T47D (cell line): Measurements from ENCODE around the gene QPRT.
"Not testable (repeated sequence)": the region's sequence is repeated elsewhere in the genome, so short reads cannot be mapped to it uniquely, and the experiment has no call there.

Source experiments
- DNase-seq, 2 experiments: peaks; one replicate each; pipeline versions ENCODE4 v3.0.0 to v3.0.0-alpha.2; 2011 to 2012; ENCODE audit warnings: low read depth in 1 of 2, low spot score in 1 of 2
- JUND ChIP-seq: IDR thresholded peaks from 2 replicates; pipeline ENCODE4 v1.6.1; 2012; ENCODE audit warnings: low read depth
- in situ Hi-C: cut with HindIII; loops from 2 replicates; pipeline ENCODE4 v1.10.0; 2016; ENCODE audit warnings: low sequenced_read_pairs, low pct_unique_long_range_greater_than_20kb

QPRT gene

GRCh38 chr16:29678691-29679267, at the start of gene QPRT:
Gene QPRT (plus strand): TSS chr16:29679180. CDS start chr16:29679198, 18 bp downstream.
- DNase-seq = peak; percentile 91 to 92
- in situ Hi-C loops = no loop called here
- TF ChIP-seq JUND = no peak

GRCh38 chr16:29629318-29629717, 49.7 kb upstream of the QPRT start:
- in situ Hi-C loops, DNase-seq: not testable (repeated sequence)

GRCh38 chr16:29631658-29632057, 47.3 kb upstream of the QPRT start:
- DNase-seq, in situ Hi-C loops: not testable (repeated sequence)

GRCh38 chr16:29635902-29636301, 43.1 kb upstream of the QPRT start:
- DNase-seq, in situ Hi-C loops: not testable (repeated sequence)

- DNase-seq, in situ Hi-C loops: not testable (repeated sequence)
Measured at GRCh38 chr16:29636368-29636767, 42.6 kb upstream of the QPRT start.

- in situ Hi-C loops, DNase-seq: not testable (repeated sequence)
Measured at GRCh38 chr16:29638751-29639150, 40.2 kb upstream of the QPRT start.

- DNase-seq = peak in 1 of 2 experiments; percentile 59
- TF ChIP-seq JUND = no peak
- in situ Hi-C loops = no loop called here
Measured at GRCh38 chr16:29641561-29641960, 37.4 kb upstream of the QPRT start.

GRCh38 chr16:29643596-29643995, 35.4 kb upstream of the QPRT start:
- TF ChIP-seq JUND = no peak
- no peak for DNase-seq
- in situ Hi-C loops = no loop called here

GRCh38 chr16:29644338-29644857, 34.6 kb upstream of the QPRT start:
- no peak for DNase-seq
- in situ Hi-C loops = no loop called here
- no peak for TF ChIP-seq JUND

GRCh38 chr16:29644973-29645693, 33.8 kb upstream of the QPRT start:
- no peak for DNase-seq
- in situ Hi-C loops = no loop called here
- no peak for TF ChIP-seq JUND

- peak in 1 of 2 experiments; percentile 63 for DNase-seq
- TF ChIP-seq JUND = no peak
- in situ Hi-C loops = no loop called here
Measured at GRCh38 chr16:29645694-29646187, 33.2 kb upstream of the QPRT start.

GRCh38 chr16:29646947-29647346, 32.0 kb upstream of the QPRT start:
- DNase-seq = no peak
- no peak for TF ChIP-seq JUND
- in situ Hi-C loops = no loop called here

GRCh38 chr16:29649588-29650494, 29.1 kb upstream of the QPRT start:
- no peak for TF ChIP-seq JUND
- no peak for DNase-seq
- in situ Hi-C loops = no loop called here
